Activated CD4-positive, alpha-beta memory T cell treated with anti-CD3 and anti-CD28 coated beads for 36 hours (primary cell): ENCODE results near the gene RASSF10. TPM values are rescaled to one million over a fixed set of nuclear protein-coding genes. Genes with fewer than 3 reads are reported as not detected.

Source experiments
- CTCF ChIA-PET: fragments of 350-600 bp; sonication (Branson Sonifier 250); formaldehyde crosslinking; loops from one replicate; lab custom pipeline; 2021; ENCODE audit warnings: antibody characterized with exemption, inconsistent platforms; lab: Charles Lee
- POLR2A ChIA-PET: fragments of 350-600 bp; sonication (Branson Sonifier 250); formaldehyde crosslinking; loops from one replicate; lab custom pipeline; 2021; ENCODE audit warnings: antibody characterized with exemption; lab: Charles Lee
- DNase-seq: peaks from one replicate; pipeline ENCODE4 v3.0.0-alpha.2; 2020
- H3K27ac Mint-ChIP-seq: one replicate; pipeline ENCODE4 v1.8.0; 2021; ENCODE audit warnings: mixed read lengths
- H3K27me3 Mint-ChIP-seq: one replicate; pipeline ENCODE4 v1.8.0; 2021; ENCODE audit warnings: mixed read lengths
- H3K36me3 Mint-ChIP-seq: one replicate; pipeline ENCODE4 v1.8.0; 2021; ENCODE audit warnings: mixed read lengths
- H3K4me1 Mint-ChIP-seq: one replicate; pipeline ENCODE4 v1.8.0; 2021; ENCODE audit warnings: low read depth, mixed read lengths
- H3K4me3 Mint-ChIP-seq: one replicate; pipeline ENCODE4 v1.8.0; 2021; ENCODE audit warnings: mild to moderate bottlenecking, mixed read lengths
- H3K9me3 Mint-ChIP-seq: one replicate; pipeline ENCODE4 v1.8.0; 2021; ENCODE audit warnings: mixed read lengths
- intact Hi-C: fragments of 100-400 bp; cut with micrococcal nuclease; formaldehyde crosslinking; loops from one replicate; pipeline ENCODE4 v1.15.1; 2023
- total RNA-seq, 2 experiments: library from RNA; stranded (reverse); gene quantifications; one replicate each; pipeline ENCODE4 v1.2.3, GENCODE V29; 2021

The RASSF10 gene
- total RNA-seq, 2 experiments from 2014 or later: not detected

GRCh38 chr11:13046637-13047570 is 37.8 kb downstream of the RASSF10 start:
- H3K27me3 Mint-ChIP-seq: peaks cover 22% of the 10 kb centered on the region
- no peaks in the 10 kb centered on the region for H3K4me1 Mint-ChIP-seq
- H3K36me3 Mint-ChIP-seq: no peaks in the 10 kb centered on the region
- CTCF ChIA-PET: no interaction called here
- intact Hi-C loops: no loop called here
- H3K4me3 Mint-ChIP-seq: no peak overlapping the region
- H3K27ac Mint-ChIP-seq: no peak overlapping the region
- H3K9me3 Mint-ChIP-seq: no peaks in the 10 kb centered on the region
- DNase-seq: no peak
- POLR2A ChIA-PET: no interaction called here

- ChIA-PET POLR2A (no interaction called here), CTCF (no interaction called here)
- Mint-ChIP-seq H3K9me3 (no peaks in the 10 kb centered on the region), H3K27me3 (peaks cover 20% of the 10 kb centered on the region), H3K4me3 (no peak overlapping the region), H3K36me3 (no peaks in the 10 kb centered on the region), H3K4me1 (no peaks in the 10 kb centered on the region), H3K27ac (no peak overlapping the region)
- no peak for DNase-seq
- intact Hi-C loops: no loop called here
These were observed 38.8 kb downstream of the RASSF10 start for GRCh38 chr11:13047884-13048283.

- intact Hi-C loops: no loop called here
- ChIA-PET POLR2A (no interaction called here), CTCF (no interaction called here)
- Mint-ChIP-seq H3K9me3 (no peaks in the 10 kb centered on the region), H3K27ac (no peak overlapping the region), H3K4me3 (no peak overlapping the region), H3K4me1 (peaks cover 8% of the 10 kb centered on the region), H3K27me3 (peaks cover 23% of the 10 kb centered on the region), H3K36me3 (no peaks in the 10 kb centered on the region)
- no peak for DNase-seq
These were observed 42.1 kb downstream of the RASSF10 start for GRCh38 chr11:13051257-13051656.

- Mint-ChIP-seq H3K4me3 (no peak overlapping the region), H3K36me3 (no peaks in the 10 kb centered on the region), H3K4me1 (peaks cover 8% of the 10 kb centered on the region), H3K27me3 (peaks cover 24% of the 10 kb centered on the region), H3K9me3 (no peaks in the 10 kb centered on the region), H3K27ac (no peak overlapping the region)
- intact Hi-C loops: no loop called here
- no peak for DNase-seq
- CTCF ChIA-PET: no interaction called here
- POLR2A ChIA-PET: no interaction called here
These were observed 43.0 kb downstream of the RASSF10 start for GRCh38 chr11:13052130-13052571.

- H3K9me3 Mint-ChIP-seq: no peaks in the 10 kb centered on the region
- intact Hi-C loops: no loop called here
- CTCF ChIA-PET: no interaction called here
- H3K27ac Mint-ChIP-seq: no peak overlapping the region
- no peak overlapping the region for H3K4me3 Mint-ChIP-seq
- no peak for DNase-seq
- peaks cover 8% of the 10 kb centered on the region for H3K4me1 Mint-ChIP-seq
- no peaks in the 10 kb centered on the region for H3K36me3 Mint-ChIP-seq
- POLR2A ChIA-PET: no interaction called here
- H3K27me3 Mint-ChIP-seq: peaks cover 24% of the 10 kb centered on the region
These were observed 44.3 kb downstream of the RASSF10 start for GRCh38 chr11:13053255-13053917.

- H3K9me3 Mint-ChIP-seq: no peaks in the 10 kb centered on the region
- H3K27me3 Mint-ChIP-seq: peaks cover 26% of the 10 kb centered on the region
- no peak for DNase-seq
- no peak overlapping the region for H3K4me3 Mint-ChIP-seq
- no peaks in the 10 kb centered on the region for H3K36me3 Mint-ChIP-seq
- H3K27ac Mint-ChIP-seq: no peak overlapping the region
- intact Hi-C loops: no loop called here
- peaks cover 8% of the 10 kb centered on the region for H3K4me1 Mint-ChIP-seq
- ChIA-PET CTCF (no interaction called here), POLR2A (no interaction called here)
These were observed 45.2 kb downstream of the RASSF10 start for GRCh38 chr11:13054278-13054677.

GRCh38 chr11:13055200-13055599 is 46.1 kb downstream of the RASSF10 start:
- H3K27ac Mint-ChIP-seq: no peak overlapping the region
- ChIA-PET POLR2A (interaction anchor here (0.6 kb wide), 1 partner anchor 42 kb away, joined by 3 read pairs; no protein-coding TSS in a partner anchor), CTCF (no interaction called here)
- H3K36me3 Mint-ChIP-seq: no peaks in the 10 kb centered on the region
- H3K4me1 Mint-ChIP-seq: peaks cover 8% of the 10 kb centered on the region
- peaks cover 20% of the 10 kb centered on the region for H3K27me3 Mint-ChIP-seq
- intact Hi-C loops: no loop called here
- no peak overlapping the region for H3K4me3 Mint-ChIP-seq
- DNase-seq: peak; percentile 45
- no peaks in the 10 kb centered on the region for H3K9me3 Mint-ChIP-seq

- no peaks in the 10 kb centered on the region for H3K36me3 Mint-ChIP-seq
- DNase-seq: no peak
- intact Hi-C loops: no loop called here
- H3K4me3 Mint-ChIP-seq: no peak overlapping the region
- peaks cover 15% of the 10 kb centered on the region for H3K27me3 Mint-ChIP-seq
- ChIA-PET POLR2A (no interaction called here), CTCF (no interaction called here)
- H3K4me1 Mint-ChIP-seq: no peaks in the 10 kb centered on the region
- no peak overlapping the region for H3K27ac Mint-ChIP-seq
- no peaks in the 10 kb centered on the region for H3K9me3 Mint-ChIP-seq
These were observed 52.3 kb downstream of the RASSF10 start for GRCh38 chr11:13061294-13061990.
